ENCODE data around the gene ZG16B. TPM values are rescaled to one million over a fixed set of nuclear protein-coding genes. Genes with fewer than 3 reads are reported as not detected.

The ZG16B gene
- total RNA-seq, 1 experiment from 2014 or later: 2.3 TPM

- TF ChIP-seq POLR2AphosphoS5 (IDR thresholded peaks at IDR 0.05; ENCODE audit: low read depth, low read length) (no peak), MAX (IDR thresholded peaks at IDR 0.05) (no peak), TCF7L2 (IDR thresholded peaks at IDR 0.05; ENCODE audit: borderline replicate concordance, extremely low read depth, insufficient read depth, insufficient read length) (no peak), ATF3 (IDR thresholded peaks at IDR 0.05) (no peak), SIN3A (IDR thresholded peaks at IDR 0.05; ENCODE audit: low read depth) (no peak), ZNF274 (IDR thresholded peaks at IDR 0.05; ENCODE audit: low read depth, low read length) (no peak)
Observed at GRCh38 chr16:2814551-2815298, 15.4 kb upstream of the ZG16B start (continued).

DNA sequence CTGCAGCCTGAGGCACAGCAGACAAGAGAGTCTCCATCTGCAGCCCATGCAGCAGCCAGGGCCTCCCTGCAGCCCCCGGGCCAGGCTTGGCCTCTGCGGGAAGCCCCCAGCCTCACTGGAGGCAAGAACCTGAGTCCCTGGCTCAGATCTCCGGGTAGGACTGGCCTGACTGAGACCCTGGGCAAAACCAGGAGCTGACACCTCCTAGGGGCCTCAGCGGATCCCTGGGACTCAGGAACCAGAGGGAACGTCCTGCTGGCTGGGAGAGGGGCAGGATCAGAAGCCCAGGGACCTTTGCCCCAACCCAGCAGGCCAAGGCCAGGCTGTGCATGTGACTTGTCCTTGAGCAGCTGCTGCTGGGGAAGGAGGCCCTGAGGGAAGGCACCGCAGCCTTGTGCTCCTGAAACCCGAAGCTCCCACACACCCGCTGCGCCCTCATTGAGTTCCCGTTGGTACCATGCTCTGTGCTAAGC is 14.8 kb upstream of the ZG16B start:
- CTCF ChIA-PET: no interaction called here

More for the DNA sequence above, 14.8 kb upstream of the ZG16B start:
- Histone ChIP-seq H2AFZ (ENCODE audit: low read depth, low read length, poor library complexity, severe bottlenecking) (no peak overlapping the region), H3K36me3 (ENCODE audit: control insufficient read depth in 1 of 2, insufficient read depth in 2 of 2, low read length in 2 of 2) (no peaks in the 10 kb centered on the region), H3K4me1 (ENCODE audit: control insufficient read depth in 1 of 2, insufficient read depth in 2 of 2, low read length in 2 of 2) (peaks cover 3 to 7% of the 10 kb centered on the region in 2 experiments; a peak in 1 of 4 replicates), H3K27ac (ENCODE audit: low read depth, low read length) (no peak overlapping the region), H3K4me3 (replicated peaks in 1 of 2; ENCODE audit: low read depth in 1 of 2, low read length in 2 of 2) (no peak overlapping the region), H3K9me2 (ENCODE audit: insufficient read depth) (no peaks in the 10 kb centered on the region), H3K4me2 (ENCODE audit: low read length) (no peak overlapping the region), H4K20me1 (ENCODE audit: insufficient read depth) (no peaks in the 10 kb centered on the region), H3K9ac (ENCODE audit: low read length) (no peak overlapping the region), H3K9me3 (ENCODE audit: control insufficient read depth in 1 of 2, insufficient read depth in 1 of 2, low read depth in 1 of 2, low read length in 2 of 2) (no peaks in the 10 kb centered on the region), H3K79me2 (ENCODE audit: insufficient read depth, low read length) (no peaks in the 10 kb centered on the region), H3K27me3 (ENCODE audit: insufficient read depth, low read length) (no peaks in the 10 kb centered on the region)
- no TSS peak for BruUV-seq (replicated peaks)
- ChIA-PET RAD21 (ENCODE audit: low non-redundant PET in 1 of 2, low total read pairs in 2 of 2, uncharacterized antibody in 2 of 2, unreplicated experiment in 2 of 2) (no interaction called here), POLR2A (no interaction called here)
- DNase-seq (ENCODE audit: low read depth, low spot score) (no peak), ATAC-seq (no peak)
- no peak for TF ChIP-seq ZBTB33 (IDR thresholded peaks at IDR 0.05; ENCODE audit: extremely low read depth, insufficient replicate concordance, low read length)
- TF ChIP-seq SIN3A (IDR thresholded peaks at IDR 0.05; ENCODE audit: low read depth): no peak
- TF ChIP-seq JUND (IDR thresholded peaks at IDR 0.05): no peak
- no peak for TF ChIP-seq RAD21 (IDR thresholded peaks at IDR 0.05; ENCODE audit: low read depth)
- no peak for TF ChIP-seq TCF7L2 (IDR thresholded peaks at IDR 0.05; ENCODE audit: borderline replicate concordance, extremely low read depth, insufficient read depth, insufficient read length)
- no peak for TF ChIP-seq CBX3 (IDR thresholded peaks at IDR 0.05; ENCODE audit: low read depth)
- TF ChIP-seq SP1 (IDR thresholded peaks at IDR 0.05; ENCODE audit: low read depth): no peak
- TF ChIP-seq CEBPB (IDR thresholded peaks at IDR 0.05; ENCODE audit: low read depth): no peak
- no peak for TF ChIP-seq MAX (IDR thresholded peaks at IDR 0.05)
- no peak for TF ChIP-seq EZH2 (IDR thresholded peaks at IDR 0.05)
- no peak for TF ChIP-seq POLR2A (IDR thresholded peaks at IDR 0.05; ENCODE audit: borderline replicate concordance, extremely low read depth, insufficient read depth, insufficient read length)
- TF ChIP-seq ZNF274 (IDR thresholded peaks at IDR 0.05; ENCODE audit: low read depth, low read length): no peak
- intact Hi-C loops (cut with micrococcal nuclease): no loop called here
